Lung (tissue), 12 donors: ENCODE data around the gene PABPC1L. TPM values are rescaled to one million over a fixed set of nuclear protein-coding genes. Genes with fewer than 3 reads are reported as not detected.
A peak's percentile ranks its signal among the peaks of the same experiment; 100 is the strongest.

Experiments used
- ATAC-seq: fragments of 200-7000 bp; cut with Tn5 transposase; one replicate; pipeline ENCODE4 v1.9.1; 2020; ENCODE audit warnings: moderate number of reproducible peaks; ENCODE audit not compliant: insufficient read depth, low FRiP score
- DNase-seq, 3 donors: peaks; one replicate each; pipeline ENCODE4 v3.0.0-alpha.2; 2013 to 2017
- H3K27ac ChIP-seq, 2 donors: one replicate each; pipeline ENCODE4 v1.5.1; 2013; ENCODE audit warnings: mild to moderate bottlenecking in 2 of 2, moderate library complexity in 2 of 2, control low read depth in 1 of 2, inconsistent platforms in 1 of 2, low read depth in 1 of 2, low read length in 1 of 2
- H3K27me3 ChIP-seq, 3 donors: one replicate each; pipeline ENCODE4 v1.5.1; 2013; ENCODE audit warnings: low read length in 2 of 3; ENCODE audit not compliant: control insufficient read depth in 3 of 3, insufficient read depth in 3 of 3
- H3K36me3 ChIP-seq, 4 donors: one replicate each; pipeline ENCODE4 v1.5.1; 2013; ENCODE audit warnings: low read length in 4 of 4, mild to moderate bottlenecking in 1 of 4, moderate library complexity in 1 of 4; ENCODE audit not compliant: control insufficient read depth in 4 of 4, insufficient read depth in 4 of 4
- H3K4me1 ChIP-seq, 5 donors: one replicate each; pipeline ENCODE4 v1.5.1; 2013; ENCODE audit warnings: low read length in 5 of 5, mild to moderate bottlenecking in 2 of 5, moderate library complexity in 1 of 5; ENCODE audit not compliant: control insufficient read depth in 5 of 5, insufficient read depth in 5 of 5
- H3K4me3 ChIP-seq: one replicate; pipeline ENCODE4 v1.5.1; 2013; ENCODE audit warnings: mild to moderate bottlenecking, control low read depth, moderate library complexity
- H3K9ac ChIP-seq, 2 donors: one replicate each; pipeline ENCODE4 v1.5.1; 2013; ENCODE audit warnings: low read length in 2 of 2, control low read depth in 1 of 2; ENCODE audit not compliant: insufficient read depth in 1 of 2
- H3K9me3 ChIP-seq, 4 donors: one replicate each; pipeline ENCODE4 v1.5.1; 2013; ENCODE audit warnings: low read length in 3 of 4, mild to moderate bottlenecking in 1 of 4, moderate library complexity in 1 of 4; ENCODE audit not compliant: control insufficient read depth in 4 of 4, insufficient read depth in 3 of 4
- CTCF ChIP-seq: IDR thresholded peaks from 2 replicates; pipeline ENCODE4 v1.5.1; 2012; ENCODE audit warnings: mild to moderate bottlenecking; ENCODE audit errors: control extremely low read depth, extremely low read depth
- WGBS, 2 donors: extraction: QIAGEN DNeasy Blood & Tissue Kit; methylation state at CpG; one replicate each; pipeline ENCODE4 v1.1.7; 2013; 5-methylcytosine and 5-hydroxymethylcytosine counted together
- polyA plus RNA-seq, 2 donors: library from polyadenylated mRNA; stranded (reverse); fragments of 200-250 nt; gene quantifications; one replicate each; pipeline ENCODE4 v1.2.1, GENCODE V29; 2013
- total RNA-seq, 2 donors: library from RNA; depleted of rRNA in 1 of 2; stranded (reverse); fragments of >200 nt in 1 of 2; gene quantifications; one replicate each; pipeline ENCODE4 v1.2.1, GENCODE V29; 2014 to 2021
- donor health status: control.
- donor health status: control.
- donor health status: Bipolar disorder and iron deficiency.
- donor health status: healthy.
- donor health status: DM: yes; HTN: yes; CAD: no.

The PABPC1L gene
- total and polyA plus RNA-seq, 4 donors = 16.9 to 63.3 (median 45.7) TPM

DNA sequence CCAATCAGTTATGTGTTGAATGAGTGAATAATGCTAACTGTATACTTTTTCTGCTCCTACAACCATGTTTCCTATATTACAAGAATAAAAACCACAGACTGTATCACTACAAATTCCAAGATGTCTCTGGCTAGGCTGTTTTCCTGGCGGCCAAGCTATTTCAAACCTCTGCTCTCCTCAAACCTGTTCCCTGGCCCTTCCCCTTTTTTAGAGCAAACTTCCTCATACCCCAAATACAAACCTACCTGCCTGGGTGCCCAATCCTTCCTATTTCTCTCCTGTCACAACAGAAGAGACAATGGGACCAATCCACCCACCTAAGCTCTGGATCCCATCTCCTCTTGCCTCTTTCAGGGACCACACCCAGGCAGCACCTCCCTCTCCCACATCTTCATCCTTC lies 42.9 kb downstream of the PABPC1L start:
- no peaks in the 10 kb centered on the region for H3K27me3 ChIP-seq
- no peak for DNase-seq
- 63 to 84% methylated on average over 1 of the region's 1 CpG for WGBS, 2 donors

DNA sequence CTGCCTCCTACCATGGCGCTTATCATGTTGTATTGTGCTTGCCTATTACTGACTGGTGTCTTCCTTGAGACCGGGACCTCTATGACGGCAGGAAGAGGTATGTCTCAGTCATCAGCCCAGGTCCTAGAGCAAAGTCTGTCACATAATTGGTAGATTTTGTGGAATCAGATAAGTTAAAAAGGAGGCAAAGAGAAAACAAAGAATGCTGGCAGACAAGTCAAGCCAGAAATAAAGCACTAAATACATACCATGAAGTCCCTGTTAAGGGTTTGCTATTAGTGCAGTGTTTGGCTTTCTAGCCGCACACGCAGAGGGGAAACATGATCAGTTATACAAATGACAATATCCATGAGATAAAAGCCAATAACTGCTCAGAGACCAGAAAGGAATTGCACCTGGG lies 44.4 kb downstream of the PABPC1L start:
- H3K27me3 ChIP-seq = no peaks in the 10 kb centered on the region
- ATAC-seq (no peak), DNase-seq (peak in 1 of 3 donors; percentile 55)
- H3K27ac ChIP-seq = no peak overlapping the region
- peaks cover 11 to 57% (median 39%) of the 10 kb centered on the region in 4 donors for H3K36me3 ChIP-seq
- WGBS, 2 donors = 89 to 93% methylated on average over 5 of the region's 5 CpGs
- H3K4me3 ChIP-seq = no peak overlapping the region
- TF ChIP-seq CTCF = no peak
- no peak overlapping the region for H3K9ac ChIP-seq
- peaks cover 0 to 4% (median 0%) of the 10 kb centered on the region in 5 donors for H3K4me1 ChIP-seq
- H3K9me3 ChIP-seq = peaks cover 0 to 3% (median 0%) of the 10 kb centered on the region in 4 donors

More for the DNA sequence above, 42.9 kb downstream of the PABPC1L start:
- Histone ChIP-seq H3K4me1 (no peaks in the 10 kb centered on the region), H3K9me3 (peaks cover 0 to 3% (median 0%) of the 10 kb centered on the region in 4 donors), H3K4me3 (no peak overlapping the region), H3K36me3 (peaks cover 11 to 70% (median 43%) of the 10 kb centered on the region in 4 donors), H3K27ac (no peak overlapping the region), H3K9ac (no peak overlapping the region)
- no peak for TF ChIP-seq CTCF
- no peak for ATAC-seq

GRCh38 chr20:44955270-44955669 lies 45.4 kb downstream of the PABPC1L start:
- DNase-seq (no peak), ATAC-seq (no peak)
- H3K9ac ChIP-seq = no peak overlapping the region
- 73 to 79% methylated on average over 4 of the region's 4 CpGs for WGBS, 2 donors
- no peaks in the 10 kb centered on the region for H3K27me3 ChIP-seq
- TF ChIP-seq CTCF = no peak
- H3K4me1 ChIP-seq = peaks cover 0 to 11% (median 0%) of the 10 kb centered on the region in 5 donors
- peaks cover 0 to 3% (median 0%) of the 10 kb centered on the region in 4 donors for H3K9me3 ChIP-seq
- H3K27ac ChIP-seq = no peak overlapping the region
- peaks cover 6 to 50% (median 34%) of the 10 kb centered on the region in 4 donors for H3K36me3 ChIP-seq
- H3K4me3 ChIP-seq = no peak overlapping the region

DNA sequence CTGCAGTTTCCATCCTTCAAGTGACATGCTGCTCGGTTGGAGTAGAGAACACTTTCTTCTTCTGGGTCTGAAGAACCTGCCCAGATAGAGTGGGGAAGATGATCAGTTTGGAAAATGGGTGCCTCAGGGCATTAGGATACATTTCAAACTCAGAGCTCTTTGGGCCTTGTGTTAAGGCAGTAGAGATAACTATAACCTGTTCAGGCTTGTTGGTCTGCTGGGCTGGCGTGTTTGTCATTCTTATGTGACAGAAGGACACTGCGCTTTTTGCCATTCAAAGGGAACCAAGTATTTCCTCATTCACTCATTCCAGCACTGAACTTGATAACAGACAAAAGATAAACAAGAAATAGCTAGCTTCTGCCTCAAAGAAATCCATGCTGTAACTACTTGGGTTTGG lies 46.5 kb downstream of the PABPC1L start:
- DNase-seq (no peak), ATAC-seq (no peak)
- TF ChIP-seq CTCF = no peak
- WGBS, 2 donors = 92 to 94% methylated on average over 3 of the region's 3 CpGs
- H3K4me3 ChIP-seq = no peak overlapping the region
- H3K27me3 ChIP-seq = no peaks in the 10 kb centered on the region
- H3K36me3 ChIP-seq = peaks cover 4 to 43% (median 29%) of the 10 kb centered on the region in 4 donors
- H3K4me1 ChIP-seq = peaks cover 0 to 17% (median 2%) of the 10 kb centered on the region in 5 donors
- peaks cover 0 to 3% (median 0%) of the 10 kb centered on the region in 4 donors for H3K9me3 ChIP-seq
- H3K27ac ChIP-seq = no peak overlapping the region
- no peak overlapping the region for H3K9ac ChIP-seq
